DND-41 (cell line): ENCODE measurements around the gene HSPG2.

Experiments used
- EZH2 ChIP-seq: IDR thresholded peaks from 3 replicates; pipeline ENCODE4 v1.6.1; 2012; ENCODE audit warnings: borderline replicate concordance, low read depth, mild to moderate bottlenecking, moderate library complexity, low read length, inconsistent platforms; ENCODE audit not compliant: severe bottlenecking
- TF ChIP-seq, protein P1 (sequence below): IDR thresholded peaks from 2 replicates; pipeline ENCODE4 v1.5.1; 2012; ENCODE audit warnings: borderline replicate concordance, low read length, moderate library complexity, mild to moderate bottlenecking; ENCODE audit not compliant: poor library complexity, severe bottlenecking; ENCODE audit errors: extremely low read depth

DNA sequence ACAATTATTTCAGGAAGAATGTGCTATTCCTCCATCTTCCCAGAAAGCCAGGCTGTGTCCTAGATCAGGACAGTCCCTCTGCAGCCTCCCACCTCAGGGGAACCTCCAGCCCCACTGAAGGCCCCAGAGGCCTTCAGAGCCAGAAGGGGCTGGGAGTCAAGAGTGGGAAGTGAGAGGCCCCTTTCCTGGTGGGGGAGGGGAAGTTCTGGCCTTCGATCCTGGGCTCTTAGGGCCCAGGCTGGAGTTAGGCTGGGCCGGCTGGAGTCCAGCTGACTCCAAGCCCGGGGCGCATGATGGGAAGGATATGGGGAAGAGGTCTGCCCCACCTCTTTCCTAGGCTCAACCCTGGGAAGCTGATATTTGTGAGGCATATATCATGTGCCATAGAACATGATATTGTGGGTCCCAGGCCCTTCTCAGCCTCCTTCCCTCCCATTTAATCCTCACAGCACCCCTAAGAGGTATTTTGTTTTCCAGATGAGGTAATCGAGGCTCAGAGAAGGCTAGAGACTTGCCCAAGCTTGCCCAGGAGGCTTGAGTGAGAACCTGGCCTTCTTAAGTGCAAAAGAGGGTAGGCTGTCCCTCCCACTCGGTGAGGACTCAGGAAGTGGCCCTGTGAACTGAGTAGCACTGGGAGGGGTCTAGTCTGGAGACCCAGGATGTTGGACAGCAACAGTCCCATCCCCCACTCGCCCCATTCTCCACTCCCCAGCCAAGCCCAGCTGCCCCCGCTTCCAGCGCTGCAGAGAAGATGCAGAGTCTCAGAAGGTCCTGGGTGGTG is 18.6 kb upstream of the HSPG2 start:
- TF ChIP-seq, protein P1, sequence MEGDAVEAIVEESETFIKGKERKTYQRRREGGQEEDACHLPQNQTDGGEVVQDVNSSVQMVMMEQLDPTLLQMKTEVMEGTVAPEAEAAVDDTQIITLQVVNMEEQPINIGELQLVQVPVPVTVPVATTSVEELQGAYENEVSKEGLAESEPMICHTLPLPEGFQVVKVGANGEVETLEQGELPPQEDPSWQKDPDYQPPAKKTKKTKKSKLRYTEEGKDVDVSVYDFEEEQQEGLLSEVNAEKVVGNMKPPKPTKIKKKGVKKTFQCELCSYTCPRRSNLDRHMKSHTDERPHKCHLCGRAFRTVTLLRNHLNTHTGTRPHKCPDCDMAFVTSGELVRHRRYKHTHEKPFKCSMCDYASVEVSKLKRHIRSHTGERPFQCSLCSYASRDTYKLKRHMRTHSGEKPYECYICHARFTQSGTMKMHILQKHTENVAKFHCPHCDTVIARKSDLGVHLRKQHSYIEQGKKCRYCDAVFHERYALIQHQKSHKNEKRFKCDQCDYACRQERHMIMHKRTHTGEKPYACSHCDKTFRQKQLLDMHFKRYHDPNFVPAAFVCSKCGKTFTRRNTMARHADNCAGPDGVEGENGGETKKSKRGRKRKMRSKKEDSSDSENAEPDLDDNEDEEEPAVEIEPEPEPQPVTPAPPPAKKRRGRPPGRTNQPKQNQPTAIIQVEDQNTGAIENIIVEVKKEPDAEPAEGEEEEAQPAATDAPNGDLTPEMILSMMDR, result no peak
- TF ChIP-seq EZH2, result no peak
